Tibial nerve (tissue), 4 donors: ENCODE results near the gene FXYD3. TPM values are rescaled to one million over a fixed set of nuclear protein-coding genes. Genes with fewer than 3 reads are reported as not detected.

Experiments used
- DNase-seq, 2 donors: peaks; one replicate each; pipeline ENCODE4 v3.0.0-alpha.2; 2019; ENCODE audit warnings: low spot score in 2 of 2
- H3K27ac ChIP-seq, 4 donors: fragments of 200-600 bp; sonication (generic) in 3 of 4; one replicate each; pipeline ENCODE4 v1.5.1; 2017 to 2019; ENCODE audit warnings: mild to moderate bottlenecking in 1 of 4
- H3K27me3 ChIP-seq, 2 donors: fragments of 200-600 bp; sonication (generic) in 1 of 2; one replicate each; pipeline versions ENCODE4 v1.5.1 to v1.6.0; 2017 to 2019
- H3K36me3 ChIP-seq, 3 donors: fragments of 200-600 bp; sonication (generic); one replicate each; pipeline ENCODE4 v1.5.1; 2018 to 2019
- H3K4me1 ChIP-seq, 4 donors: fragments of 200-600 bp; sonication (generic) in 3 of 4; one replicate each; pipeline ENCODE4 v1.5.1; 2017 to 2019
- H3K4me3 ChIP-seq, 4 donors: fragments of 200-600 bp; sonication (generic) in 3 of 4; one replicate each; pipeline ENCODE4 v1.5.1; 2017 to 2019; ENCODE audit warnings: mild to moderate bottlenecking in 1 of 4, moderate library complexity in 1 of 4
- H3K9me3 ChIP-seq, 4 donors: fragments of 200-600 bp; sonication (generic) in 3 of 4; one replicate each; pipeline ENCODE4 v1.5.1; 2017 to 2019
- EP300 ChIP-seq, 2 donors: sonication (generic); formaldehyde crosslinking; IDR thresholded peaks; one replicate each; pipeline ENCODE4 v1.6.1; 2017; ENCODE audit warnings: antibody characterized with exemption in 2 of 2, mild to moderate bottlenecking in 1 of 2
- POLR2A ChIP-seq, 2 donors: fragments of 450-650 bp; IDR thresholded peaks; one replicate each; pipeline ENCODE4 v1.6.1; 2017; ENCODE audit warnings: antibody characterized with exemption in 2 of 2, mild to moderate bottlenecking in 2 of 2, moderate library complexity in 2 of 2
- WGBS, 2 donors: methylation state at CpG; one replicate each; pipeline ENCODE4 v1.1.5; 2018; 5-methylcytosine and 5-hydroxymethylcytosine counted together
- total RNA-seq, 4 donors: library from RNA; depleted of rRNA; stranded (reverse); fragments of >200 nt; gene quantifications; one replicate each; pipeline ENCODE4 v1.1.0, GENCODE V29; 2016
- TF ChIP-seq, protein P1 (sequence below), 5 experiments: fragments of 200-600 bp in 3 of 5; fragments of 450-650 bp in 2 of 5; sonication (generic) in 3 of 5; IDR thresholded peaks; one replicate each; pipeline ENCODE4 v1.5.1; 2016 to 2019; ENCODE audit warnings: antibody characterized with exemption in 5 of 5, mild to moderate bottlenecking in 3 of 5, moderate library complexity in 2 of 5

Gene FXYD3
- total RNA-seq, 4 donors from 2014 or later, result 10.8 to 33.9 (median 16.6) TPM

DNA sequence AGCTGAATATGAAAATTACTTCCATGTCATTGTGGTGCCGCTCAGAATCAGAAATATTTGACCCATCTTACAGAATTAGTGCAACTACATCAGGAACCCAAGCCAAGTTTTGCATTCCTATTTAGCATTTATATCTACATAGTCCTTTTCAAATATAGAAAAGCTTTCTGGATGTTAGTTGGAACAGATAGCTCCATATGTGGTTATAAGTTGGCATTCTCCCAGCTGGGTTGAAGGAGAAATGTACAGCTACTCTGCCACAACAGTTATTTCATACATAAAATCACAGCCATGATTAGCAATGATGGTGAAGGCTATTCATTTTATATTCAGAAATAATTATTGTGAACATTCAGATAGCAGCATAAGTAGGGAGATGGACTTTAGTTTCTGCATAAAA, 45.9 kb upstream of the FXYD3 start:
- TF ChIP-seq EP300 (IDR thresholded peaks at IDR 0.05), result no peak
- TF ChIP-seq, protein P1, sequence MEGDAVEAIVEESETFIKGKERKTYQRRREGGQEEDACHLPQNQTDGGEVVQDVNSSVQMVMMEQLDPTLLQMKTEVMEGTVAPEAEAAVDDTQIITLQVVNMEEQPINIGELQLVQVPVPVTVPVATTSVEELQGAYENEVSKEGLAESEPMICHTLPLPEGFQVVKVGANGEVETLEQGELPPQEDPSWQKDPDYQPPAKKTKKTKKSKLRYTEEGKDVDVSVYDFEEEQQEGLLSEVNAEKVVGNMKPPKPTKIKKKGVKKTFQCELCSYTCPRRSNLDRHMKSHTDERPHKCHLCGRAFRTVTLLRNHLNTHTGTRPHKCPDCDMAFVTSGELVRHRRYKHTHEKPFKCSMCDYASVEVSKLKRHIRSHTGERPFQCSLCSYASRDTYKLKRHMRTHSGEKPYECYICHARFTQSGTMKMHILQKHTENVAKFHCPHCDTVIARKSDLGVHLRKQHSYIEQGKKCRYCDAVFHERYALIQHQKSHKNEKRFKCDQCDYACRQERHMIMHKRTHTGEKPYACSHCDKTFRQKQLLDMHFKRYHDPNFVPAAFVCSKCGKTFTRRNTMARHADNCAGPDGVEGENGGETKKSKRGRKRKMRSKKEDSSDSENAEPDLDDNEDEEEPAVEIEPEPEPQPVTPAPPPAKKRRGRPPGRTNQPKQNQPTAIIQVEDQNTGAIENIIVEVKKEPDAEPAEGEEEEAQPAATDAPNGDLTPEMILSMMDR (IDR thresholded peaks at IDR 0.05), result no peak
- no peak for TF ChIP-seq POLR2A (IDR thresholded peaks at IDR 0.05)
- WGBS, 2 donors, result 26 to 48% methylated on average over 1 of the region's 1 CpG

DNA sequence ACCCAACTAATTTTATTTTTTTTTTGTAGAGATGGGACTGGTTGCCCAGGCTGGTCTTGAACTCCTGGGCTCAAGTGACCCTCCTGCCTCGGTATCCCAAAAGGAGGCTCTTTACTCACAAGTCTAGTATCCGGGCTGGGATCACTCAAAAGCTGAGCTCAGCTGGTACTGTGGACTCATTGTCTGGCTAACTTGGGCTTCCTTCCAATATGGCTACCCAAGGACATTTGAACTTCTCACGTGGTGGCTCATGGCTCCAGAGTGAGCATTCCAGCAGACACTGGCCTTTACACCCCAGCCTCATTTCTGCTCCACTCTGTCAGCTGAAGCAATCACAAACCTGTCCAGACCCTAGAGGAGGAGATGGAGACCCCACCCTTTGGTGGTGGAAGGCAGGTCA, 45.2 kb upstream of the FXYD3 start:
- H3K4me3 ChIP-seq, result no peak overlapping the region
- WGBS, 2 donors, result 67 to 76% methylated on average over 3 of the region's 3 CpGs
- no peak overlapping the region for H3K27ac ChIP-seq
- TF ChIP-seq, protein P1 (IDR thresholded peaks at IDR 0.05), result no peak
- no peak for TF ChIP-seq POLR2A (IDR thresholded peaks at IDR 0.05)
- TF ChIP-seq EP300 (IDR thresholded peaks at IDR 0.05), result no peak
- no peak for DNase-seq
- H3K9me3 ChIP-seq, result peaks cover 0 to 11% (median 0%) of the 10 kb centered on the region in 4 donors
- H3K27me3 ChIP-seq, result no peaks in the 10 kb centered on the region
- no peaks in the 10 kb centered on the region for H3K36me3 ChIP-seq
- H3K4me1 ChIP-seq, result peaks cover 0 to 19% (median 2%) of the 10 kb centered on the region in 4 donors

More for the DNA sequence above, 45.9 kb upstream of the FXYD3 start:
- Histone ChIP-seq H3K4me1 (peaks cover 0 to 19% (median 2%) of the 10 kb centered on the region in 4 donors), H3K27me3 (no peaks in the 10 kb centered on the region), H3K4me3 (no peak overlapping the region), H3K27ac (no peak overlapping the region), H3K36me3 (no peaks in the 10 kb centered on the region), H3K9me3 (peaks cover 0 to 11% (median 0%) of the 10 kb centered on the region in 4 donors)
- DNase-seq, result no peak

DNA sequence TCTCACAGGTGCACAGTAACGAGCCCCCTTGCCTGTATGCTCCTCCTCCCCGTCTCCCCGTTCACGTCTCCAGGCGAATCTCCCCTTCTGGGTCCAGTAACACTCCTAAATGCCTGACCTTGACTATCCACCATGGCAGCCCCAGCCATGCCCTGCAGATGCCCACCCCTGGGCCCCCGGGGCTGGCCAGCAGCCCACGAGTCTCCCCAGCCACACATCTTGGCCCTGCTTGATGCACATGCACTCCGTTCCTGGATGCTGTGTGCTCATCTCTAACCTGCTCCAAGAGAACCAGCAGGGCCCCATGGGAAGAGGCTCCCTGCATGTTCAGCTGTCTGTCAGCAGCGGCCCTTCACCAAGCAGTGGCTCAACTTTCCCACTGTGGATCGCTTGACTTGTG, 42.1 kb upstream of the FXYD3 start:
- Histone ChIP-seq H3K9me3 (peaks cover 0 to 11% (median 0%) of the 10 kb centered on the region in 4 donors), H3K27ac (no peak overlapping the region), H3K36me3 (no peaks in the 10 kb centered on the region), H3K27me3 (no peaks in the 10 kb centered on the region), H3K4me3 (no peak overlapping the region), H3K4me1 (peaks cover 0 to 11% (median 0%) of the 10 kb centered on the region in 4 donors)
- WGBS, 2 donors, result 72 to 83% methylated on average over 10 of the region's 10 CpGs
- no peak for DNase-seq
- TF ChIP-seq POLR2A (IDR thresholded peaks at IDR 0.05), result no peak
- TF ChIP-seq, protein P1 (IDR thresholded peaks at IDR 0.05), result no peak
- no peak for TF ChIP-seq EP300 (IDR thresholded peaks at IDR 0.05)

DNA sequence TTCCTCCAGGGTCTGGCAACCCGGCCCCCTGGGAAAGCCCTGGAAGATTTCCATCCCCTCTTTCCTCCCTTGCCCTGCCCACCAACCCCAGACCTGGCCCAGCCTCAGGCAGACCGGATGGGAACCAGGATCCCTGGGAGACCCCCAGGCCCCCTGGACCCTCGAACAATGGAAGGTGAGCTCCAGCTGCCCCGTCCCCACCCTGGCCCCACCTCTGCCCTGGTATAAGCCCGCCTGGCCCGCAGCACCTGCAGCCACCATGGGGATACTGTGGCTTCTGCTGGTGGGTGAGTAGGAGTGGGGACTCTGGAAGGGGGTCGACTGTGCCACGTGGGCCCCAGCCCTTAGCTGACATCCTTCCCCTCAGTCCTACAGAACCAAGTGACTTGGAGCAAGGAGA, 41.7 kb upstream of the FXYD3 start:
- DNase-seq, result no peak
- 73 to 77% methylated on average over 8 of the region's 8 CpGs for WGBS, 2 donors
- H3K36me3 ChIP-seq, result no peaks in the 10 kb centered on the region
- H3K9me3 ChIP-seq, result peaks cover 0 to 11% (median 0%) of the 10 kb centered on the region in 4 donors
- peaks cover 0 to 8% (median 0%) of the 10 kb centered on the region in 4 donors for H3K4me1 ChIP-seq
- no peak overlapping the region for H3K27ac ChIP-seq
- H3K27me3 ChIP-seq, result no peaks in the 10 kb centered on the region
- TF ChIP-seq, protein P1 (IDR thresholded peaks at IDR 0.05), result no peak
- TF ChIP-seq POLR2A (IDR thresholded peaks at IDR 0.05) (no peak), EP300 (IDR thresholded peaks at IDR 0.05) (no peak)
- H3K4me3 ChIP-seq, result no peak overlapping the region

DNA sequence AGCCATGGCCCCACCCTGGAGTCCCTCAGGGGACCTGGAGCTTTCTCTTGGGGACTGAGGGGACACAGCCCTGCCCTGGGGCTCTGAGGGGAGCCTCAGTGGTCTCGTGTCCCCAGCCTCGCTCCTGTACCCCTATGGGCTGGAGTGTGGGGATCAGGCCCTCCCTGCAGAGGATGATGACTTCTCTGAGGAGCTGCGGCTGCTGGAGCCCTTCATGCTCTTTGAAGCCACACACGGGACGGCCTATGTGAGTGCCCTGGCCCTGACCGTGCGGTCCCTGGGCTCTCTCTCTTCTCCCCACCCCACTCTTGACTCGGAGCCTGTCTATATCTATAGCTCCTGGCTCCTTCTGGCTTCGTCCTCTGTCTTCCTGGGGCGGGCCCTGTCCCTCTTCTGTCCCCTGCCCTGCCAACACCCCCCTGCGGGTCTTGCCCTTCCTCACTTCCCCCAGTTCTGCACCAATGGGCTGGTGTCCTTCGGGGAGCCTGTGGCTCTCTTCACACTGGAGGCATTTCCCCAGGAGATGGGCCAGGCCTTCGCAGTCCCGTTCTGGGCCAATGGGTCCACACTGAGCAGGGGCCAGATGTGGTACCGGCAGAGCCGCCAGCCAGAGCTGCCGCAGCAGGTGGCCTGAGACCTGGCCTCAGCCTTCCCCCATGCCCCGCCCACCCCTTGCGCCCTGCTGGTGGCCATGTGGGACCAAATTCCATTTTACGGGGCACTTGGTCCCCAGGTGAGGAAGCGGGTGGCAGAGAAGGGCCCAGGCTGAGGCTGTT, 41.0 kb upstream of the FXYD3 start:
- Histone ChIP-seq H3K36me3 (no peaks in the 10 kb centered on the region), H3K27ac (no peak overlapping the region), H3K4me3 (no peak overlapping the region), H3K9me3 (peaks cover 0 to 11% (median 0%) of the 10 kb centered on the region in 4 donors), H3K27me3 (no peaks in the 10 kb centered on the region), H3K4me1 (peaks cover 0 to 2% (median 0%) of the 10 kb centered on the region in 4 donors)
- TF ChIP-seq EP300 (IDR thresholded peaks at IDR 0.05) (no peak), POLR2A (IDR thresholded peaks at IDR 0.05) (no peak)
- TF ChIP-seq, protein P1 (IDR thresholded peaks at IDR 0.05), result no peak
- WGBS, 2 donors, result 85 to 89% methylated on average over 21 of the region's 21 CpGs
- no peak for DNase-seq
